HepG2 (cell line): ENCODE measurements around the gene SYT7. TPM values are rescaled to one million over a fixed set of nuclear protein-coding genes. Genes with fewer than 3 reads are reported as not detected.
A peak's percentile ranks its signal among the peaks of the same experiment; 100 is the strongest.

ENCODE experiments used
- AKAP8 ChIP-seq: sonication (generic); formaldehyde crosslinking; IDR thresholded peaks from 2 replicates; pipeline ENCODE4 v1.5.1; 2020; ENCODE audit warnings: mild to moderate bottlenecking, missing genetic modification reagents
- DMAP1 ChIP-seq: IDR thresholded peaks from 2 replicates; pipeline ENCODE4 v1.6.1; 2016
- HMGXB3 ChIP-seq: sonication (generic); formaldehyde crosslinking; IDR thresholded peaks from 2 replicates; pipeline ENCODE4 v1.4.0; 2020; ENCODE audit warnings: missing genetic modification reagents, borderline replicate concordance
- HNF4G ChIP-seq, 2 experiments: sonication (generic) in 1 of 2; formaldehyde crosslinking in 1 of 2; IDR thresholded peaks; 2 replicates each; pipeline versions ENCODE4 v1.4.0 to v1.6.1; 2011 to 2020; ENCODE audit warnings: borderline replicate concordance in 2 of 2, low read depth in 2 of 2, mild to moderate bottlenecking in 2 of 2, low read length in 1 of 2, missing genetic modification reagents in 1 of 2, moderate library complexity in 1 of 2
- KLF9 ChIP-seq: IDR thresholded peaks from 2 replicates; pipeline ENCODE4 v1.6.1; 2016; ENCODE audit warnings: low read depth
- MLLT10 ChIP-seq: sonication (generic); formaldehyde crosslinking; IDR thresholded peaks from 2 replicates; pipeline ENCODE4 v1.4.0; 2020; ENCODE audit warnings: missing genetic modification reagents
- MTA3 ChIP-seq: sonication (generic); formaldehyde crosslinking; IDR thresholded peaks from 2 replicates; pipeline ENCODE4 v1.4.0; 2020; ENCODE audit warnings: missing genetic modification reagents
- PAWR ChIP-seq: sonication (generic); formaldehyde crosslinking; IDR thresholded peaks from 2 replicates; pipeline ENCODE4 v1.4.0; 2020; ENCODE audit warnings: missing genetic modification reagents, mild to moderate bottlenecking, borderline replicate concordance
- SNAPC2 ChIP-seq: sonication (generic); formaldehyde crosslinking; IDR thresholded peaks from 2 replicates; pipeline ENCODE4 v1.8.1; 2022; ENCODE audit warnings: mild to moderate bottlenecking, missing genetic modification reagents
- TRAFD1 ChIP-seq: sonication (generic); formaldehyde crosslinking; IDR thresholded peaks from 2 replicates; pipeline ENCODE4 v1.5.1; 2020; ENCODE audit warnings: missing genetic modification reagents, mild to moderate bottlenecking, borderline replicate concordance
- ZNF234 ChIP-seq: sonication (generic); formaldehyde crosslinking; conservative IDR thresholded peaks from 2 replicates; pipeline ENCODE4 v1.5.1; 2020; ENCODE audit warnings: mild to moderate bottlenecking, missing genetic modification reagents
- ZNF329 ChIP-seq: sonication (generic); formaldehyde crosslinking; IDR thresholded peaks from 2 replicates; pipeline ENCODE4 v1.9.0; 2021; ENCODE audit warnings: low read depth, mild to moderate bottlenecking, missing genetic modification reagents
- ZNF609 ChIP-seq: sonication (generic); formaldehyde crosslinking; IDR thresholded peaks from 2 replicates; pipeline ENCODE4 v1.4.0; 2020; ENCODE audit warnings: mild to moderate bottlenecking, missing genetic modification reagents, borderline replicate concordance
- polyA plus RNA-seq, 8 experiments: library from polyadenylated mRNA; depleted of rRNA in 3 of 8; stranded (reverse) in 7 of 8; unstranded in 1 of 8; fragments of >200 nt; fragmentation: Illumina TruSeq in 4 of 8; extraction: Trizol in 4 of 8; gene quantifications; 2 replicates each; pipeline versions ENCODE4 v1.2.1 to v1.2.3, GENCODE V29; 2011 to 2016; ENCODE audit warnings: low read depth in 4 of 8, missing spikeins in 1 of 8, mixed read lengths in 1 of 8; ENCODE audit not compliant: insufficient read depth in 1 of 8
- total RNA-seq, 5 experiments: library from RNA; depleted of rRNA; stranded (reverse); fragments of >200 nt; fragmentation: Illumina TruSeq; extraction: Trizol; gene quantifications; 2 replicates each; pipeline ENCODE4 v1.2.3, GENCODE V29; 2016; ENCODE audit warnings: low read depth in 1 of 5
- TF ChIP-seq, protein P1 (sequence below): IDR thresholded peaks from 2 replicates; pipeline ENCODE4 v1.6.1; 2016
- TF ChIP-seq, protein P2 (sequence below): sonication (generic); formaldehyde crosslinking; IDR thresholded peaks from 2 replicates; pipeline ENCODE4 v1.4.0; 2020; ENCODE audit warnings: mild to moderate bottlenecking, missing genetic modification reagents

The SYT7 gene
- total and polyA plus RNA-seq, 2 of the 13 experiments (the other 11 are each of a cell fraction or from before 2014, with no cell fraction given): 1.4 to 4.4 TPM

GRCh38 chr11:61509043-61510029, 71.5 kb downstream of the SYT7 start (continued):
- TF ChIP-seq ZNF609 (CRISPR knock-in tag) (no peak), ZNF234 (CRISPR knock-in tag) (no peak), MLLT10 (no peak), HMGXB3 (CRISPR knock-in tag) (no peak), DMAP1 (CRISPR knock-in tag) (no peak), PAWR (CRISPR knock-in tag) (no peak), KLF9 (CRISPR knock-in tag) (no peak), SNAPC2 (CRISPR knock-in tag) (no peak), TRAFD1 (CRISPR knock-in tag) (no peak), HNF4G (IDR thresholded peaks at IDR 0.05; ENCODE audit: borderline replicate concordance, low read depth, low read length) (no peak), HNF4G (CRISPR knock-in tag; IDR thresholded peaks at IDR 0.05; ENCODE audit: borderline replicate concordance, low read depth) (no peak), MTA3 (CRISPR knock-in tag) (no peak), AKAP8 (CRISPR knock-in tag) (peak; percentile 52; the same call in 1 of the 2 replicates), ZNF329 (CRISPR knock-in tag) (no peak)
- TF ChIP-seq, protein P1, sequence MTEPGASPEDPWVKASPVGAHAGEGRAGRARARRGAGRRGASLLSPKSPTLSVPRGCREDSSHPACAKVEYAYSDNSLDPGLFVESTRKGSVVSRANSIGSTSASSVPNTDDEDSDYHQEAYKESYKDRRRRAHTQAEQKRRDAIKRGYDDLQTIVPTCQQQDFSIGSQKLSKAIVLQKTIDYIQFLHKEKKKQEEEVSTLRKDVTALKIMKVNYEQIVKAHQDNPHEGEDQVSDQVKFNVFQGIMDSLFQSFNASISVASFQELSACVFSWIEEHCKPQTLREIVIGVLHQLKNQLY (CRISPR knock-in tag): no peak
- TF ChIP-seq, protein P2, sequence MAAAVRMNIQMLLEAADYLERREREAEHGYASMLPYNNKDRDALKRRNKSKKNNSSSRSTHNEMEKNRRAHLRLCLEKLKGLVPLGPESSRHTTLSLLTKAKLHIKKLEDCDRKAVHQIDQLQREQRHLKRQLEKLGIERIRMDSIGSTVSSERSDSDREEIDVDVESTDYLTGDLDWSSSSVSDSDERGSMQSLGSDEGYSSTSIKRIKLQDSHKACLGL (CRISPR knock-in tag): no peak
